Endodermal cell (in vitro differentiated cells): ENCODE data around the gene HAAO. TPM values are rescaled to one million over a fixed set of nuclear protein-coding genes. Genes with fewer than 3 reads are reported as not detected.

Experiments
- DNase-seq: peaks from one replicate; pipeline ENCODE4 v3.0.0-alpha.2; 2017
- H3K27ac ChIP-seq: 2 replicates; pipeline ENCODE4 v1.5.1; 2013; ENCODE audit warnings: mild to moderate bottlenecking, low read depth, low read length, moderate library complexity
- H3K27me3 ChIP-seq: 2 replicates; pipeline ENCODE4 v1.6.1; 2013; ENCODE audit warnings: mild to moderate bottlenecking, low read length, moderate library complexity; ENCODE audit not compliant: insufficient read depth, control insufficient read depth, poor library complexity, severe bottlenecking
- H3K36me3 ChIP-seq: 2 replicates; pipeline ENCODE4 v1.7.0; 2013; ENCODE audit warnings: mild to moderate bottlenecking, low read length, moderate library complexity; ENCODE audit not compliant: control insufficient read depth, insufficient read depth
- H3K4me1 ChIP-seq: one replicate; pipeline ENCODE4 v1.7.0; 2013; ENCODE audit warnings: low read length; ENCODE audit not compliant: control insufficient read depth, insufficient read depth
- H3K4me3 ChIP-seq: 2 replicates; pipeline ENCODE4 v1.5.1; 2013; ENCODE audit warnings: mild to moderate bottlenecking, low read length, moderate library complexity
- H3K9ac ChIP-seq: 2 replicates; pipeline ENCODE4 v1.6.1; 2013; ENCODE audit warnings: mild to moderate bottlenecking, low read length, moderate library complexity; ENCODE audit not compliant: poor library complexity, severe bottlenecking; ENCODE audit errors: extremely low read depth
- H3K9me3 ChIP-seq: 2 replicates; pipeline ENCODE4 v1.6.1; 2013; ENCODE audit warnings: mild to moderate bottlenecking, low read length, moderate library complexity; ENCODE audit not compliant: control insufficient read depth
- H3K27ac Mint-ChIP-seq: 2 replicates; pipeline ENCODE4 v1.8.0; 2020; ENCODE audit warnings: mixed read lengths
- H3K27me3 Mint-ChIP-seq: 2 replicates; pipeline ENCODE4 v1.8.0; 2021; ENCODE audit warnings: mild to moderate bottlenecking, mixed read lengths; ENCODE audit not compliant: insufficient read depth
- H3K36me3 Mint-ChIP-seq: 2 replicates; pipeline ENCODE4 v1.8.0; 2020; ENCODE audit warnings: low read depth, mixed read lengths
- H3K4me1 Mint-ChIP-seq: 2 replicates; pipeline ENCODE4 v1.8.0; 2020; ENCODE audit warnings: mixed read lengths
- H3K4me3 Mint-ChIP-seq: 2 replicates; pipeline ENCODE4 v1.8.0; 2020; ENCODE audit warnings: mild to moderate bottlenecking, moderate library complexity, mixed read lengths
- H3K9me3 Mint-ChIP-seq: 2 replicates; pipeline ENCODE4 v1.8.0; 2020; ENCODE audit warnings: mild to moderate bottlenecking, mixed read lengths
- CTCF ChIP-seq: fragments of 200-600 bp; sonication (generic); conservative IDR thresholded peaks from 2 replicates; pipeline ENCODE4 v1.5.0; 2021; ENCODE audit warnings: antibody characterized with exemption, mild to moderate bottlenecking
- WGBS, 2 experiments: methylation state at CpG; one replicate each; pipeline versions ENCODE4 v1.1.5 to v1.1.7; 2013; ENCODE audit warnings: missing lambda C conversion rate in 2 of 2, mixed read lengths in 1 of 2; ENCODE audit not compliant: insufficient coverage in 1 of 2, insufficient read length in 1 of 2; 5-methylcytosine and 5-hydroxymethylcytosine counted together
- total RNA-seq, 2 donors: library from RNA; stranded (reverse); fragmentation: NEBNext Ultra II Directional in 1 of 2; extraction: Animal tissue kit (Norgen Biotek cat#: 25700) in 1 of 2; gene quantifications; 2 replicates in 1 of 2; 3 replicates in 1 of 2; pipeline ENCODE4 v1.2.1, GENCODE V29; 2021

Gene HAAO
- total RNA-seq, 2 donors from 2014 or later = 13.4 to 24.2 TPM

GRCh38 chr2:42787424-42787787 is 5.0 kb downstream of the HAAO start:
- no peak for DNase-seq
- Mint-ChIP-seq H3K4me3 (no peak overlapping the region), H3K27me3 (peaks cover 23% of the 10 kb centered on the region), H3K36me3 (peaks cover 12% of the 10 kb centered on the region), H3K4me1 (peaks cover 9% of the 10 kb centered on the region), H3K9me3 (peaks cover 8% of the 10 kb centered on the region), H3K27ac (no peak overlapping the region)
- no peak overlapping the region for H3K27ac ChIP-seq
- TF ChIP-seq CTCF = no peak
- H3K4me1 ChIP-seq = no peaks in the 10 kb centered on the region
- H3K9me3 ChIP-seq = peaks cover under 1% of the 10 kb centered on the region
- 86 to 100% methylated on average over 1 to 3 of the region's 3 CpGs for WGBS, 2 experiments
- peaks cover 10% of the 10 kb centered on the region for H3K27me3 ChIP-seq
- no peak overlapping the region for H3K9ac ChIP-seq
- H3K36me3 ChIP-seq = no peaks in the 10 kb centered on the region
- no peak overlapping the region for H3K4me3 ChIP-seq

- WGBS, 2 experiments = 73 to 87% methylated on average over 5 to 15 of the region's 15 CpGs
- peaks cover 7% of the 10 kb centered on the region for H3K9me3 ChIP-seq
- peaks cover 5% of the 10 kb centered on the region for H3K4me1 Mint-ChIP-seq
- no peaks in the 10 kb centered on the region for H3K4me1 ChIP-seq
- DNase-seq = peak; percentile 54
- H3K9me3 Mint-ChIP-seq = peaks cover 14% of the 10 kb centered on the region
- H3K36me3 ChIP-seq = no peaks in the 10 kb centered on the region
- no peak overlapping the region for H3K27ac ChIP-seq
- H3K4me3 Mint-ChIP-seq = no peak overlapping the region
- no peak overlapping the region for H3K4me3 ChIP-seq
- no peak overlapping the region for H3K9ac ChIP-seq
- peaks cover 19% of the 10 kb centered on the region for H3K27me3 Mint-ChIP-seq
- peaks cover 19% of the 10 kb centered on the region for H3K36me3 Mint-ChIP-seq
- peaks cover 4% of the 10 kb centered on the region for H3K27me3 ChIP-seq
- H3K27ac Mint-ChIP-seq = no peak overlapping the region
- TF ChIP-seq CTCF = no peak
Measured at GRCh38 chr2:42786561-42787345, 5.6 kb downstream of the HAAO start.

- Mint-ChIP-seq H3K36me3 (peaks cover 31% of the 10 kb centered on the region), H3K4me1 (peaks cover 3% of the 10 kb centered on the region), H3K27me3 (no peaks in the 10 kb centered on the region), H3K9me3 (peaks cover 36% of the 10 kb centered on the region), H3K27ac (no peak overlapping the region), H3K4me3 (no peak overlapping the region)
- Histone ChIP-seq H3K4me3 (no peak overlapping the region), H3K27me3 (no peaks in the 10 kb centered on the region), H3K9me3 (peaks cover 27% of the 10 kb centered on the region), H3K4me1 (no peaks in the 10 kb centered on the region), H3K9ac (no peak overlapping the region), H3K27ac (no peak overlapping the region), H3K36me3 (no peaks in the 10 kb centered on the region)
- TF ChIP-seq CTCF = peak; percentile 40
- DNase-seq = peak; percentile 55
- WGBS, 2 experiments = 87 to 89% methylated on average over 3 to 6 of the region's 7 CpGs
Measured at GRCh38 chr2:42784204-42784880, 8.0 kb downstream of the HAAO start.
